HTR-8/SVneo (cell line): ENCODE measurements around the gene GPRC5A.

Experiments used
- DNase-seq: peaks from one replicate; pipeline ENCODE4 v3.0.0; 2011; ENCODE audit warnings: low spot score, mixed read lengths; ENCODE audit not compliant: insufficient read length
- FAIRE-seq: peaks from 2 replicates; lab custom pipeline; 2011; peaks lifted over from hg19 to GRCh38; lab: Jason Lieb, UNC

GPRC5A gene

GRCh38 chr12:12908252-12908651, 16.9 kb downstream of the GPRC5A start:
- no peak for DNase-seq
- no peak for FAIRE-seq

DNA sequence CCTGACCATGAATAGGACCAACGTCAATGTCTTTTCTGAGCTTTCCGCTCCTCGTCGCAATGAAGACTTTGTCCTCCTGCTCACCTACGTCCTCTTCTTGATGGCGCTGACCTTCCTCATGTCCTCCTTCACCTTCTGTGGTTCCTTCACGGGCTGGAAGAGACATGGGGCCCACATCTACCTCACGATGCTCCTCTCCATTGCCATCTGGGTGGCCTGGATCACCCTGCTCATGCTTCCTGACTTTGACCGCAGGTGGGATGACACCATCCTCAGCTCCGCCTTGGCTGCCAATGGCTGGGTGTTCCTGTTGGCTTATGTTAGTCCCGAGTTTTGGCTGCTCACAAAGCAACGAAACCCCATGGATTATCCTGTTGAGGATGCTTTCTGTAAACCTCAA, 17.3 kb downstream of the GPRC5A start:
- FAIRE-seq (no peak), DNase-seq (no peak)

GRCh38 chr12:12909228-12909994, 18.0 kb downstream of the GPRC5A start:
- no peak for DNase-seq
- FAIRE-seq, result no peak

DNA sequence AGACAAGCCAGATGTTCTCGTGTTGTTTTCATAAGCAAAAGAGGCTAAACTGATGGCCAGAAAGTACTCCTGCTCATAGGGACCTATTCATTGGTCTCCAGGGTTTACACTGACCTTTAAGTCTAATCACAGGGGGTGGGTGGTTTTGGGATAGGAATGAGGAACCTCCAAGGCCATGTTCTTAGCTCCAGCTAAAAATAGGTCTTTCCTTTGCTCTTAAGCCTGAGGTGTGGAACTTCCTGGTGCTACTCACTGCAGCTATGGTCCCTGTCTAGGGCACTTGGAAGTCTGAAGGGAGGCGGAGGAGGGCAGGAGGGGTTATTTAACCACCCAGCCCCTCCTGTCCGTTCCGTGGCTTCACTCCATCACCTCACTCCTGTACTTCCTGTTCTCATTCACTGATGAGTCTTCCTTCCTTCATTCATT, 18.6 kb downstream of the GPRC5A start:
- FAIRE-seq (no peak), DNase-seq (no peak)

GRCh38 chr12:12912711-12913110, 21.3 kb downstream of the GPRC5A start:
- DNase-seq (no peak), FAIRE-seq (no peak)

DNA sequence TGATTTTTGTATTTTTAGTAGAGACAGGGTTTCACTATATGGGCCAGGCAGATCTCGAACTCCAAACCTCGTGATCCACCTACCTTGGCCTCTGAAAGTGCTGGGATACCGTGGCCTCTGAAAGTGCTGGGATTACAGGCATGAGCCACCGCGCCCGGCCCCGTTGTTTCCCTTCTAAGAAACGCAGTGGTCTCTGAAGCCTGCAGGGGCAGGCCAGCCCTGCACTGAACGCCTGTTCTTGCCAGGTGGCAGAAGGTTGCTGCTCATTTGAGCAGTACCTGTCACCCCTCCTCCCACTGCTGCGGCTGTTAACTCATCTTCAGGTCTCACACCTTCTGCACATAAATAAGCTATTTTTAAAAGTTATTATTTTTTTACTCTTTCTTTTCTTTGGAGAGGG, 24.3 kb downstream of the GPRC5A start:
- FAIRE-seq, result no peak
- no peak for DNase-seq

GRCh38 chr12:12916135-12916944, 25.0 kb downstream of the GPRC5A start:
- DNase-seq (peak; percentile 50), FAIRE-seq (no peak)

- FAIRE-seq (no peak), DNase-seq (no peak)
These were observed 26.2 kb downstream of the GPRC5A start for GRCh38 chr12:12917517-12917916.

- DNase-seq (no peak), FAIRE-seq (no peak)
These were observed 27.5 kb downstream of the GPRC5A start for GRCh38 chr12:12918781-12919389.

- DNase-seq (no peak), FAIRE-seq (no peak)
These were observed 28.5 kb downstream of the GPRC5A start for GRCh38 chr12:12919666-12920435.

DNA sequence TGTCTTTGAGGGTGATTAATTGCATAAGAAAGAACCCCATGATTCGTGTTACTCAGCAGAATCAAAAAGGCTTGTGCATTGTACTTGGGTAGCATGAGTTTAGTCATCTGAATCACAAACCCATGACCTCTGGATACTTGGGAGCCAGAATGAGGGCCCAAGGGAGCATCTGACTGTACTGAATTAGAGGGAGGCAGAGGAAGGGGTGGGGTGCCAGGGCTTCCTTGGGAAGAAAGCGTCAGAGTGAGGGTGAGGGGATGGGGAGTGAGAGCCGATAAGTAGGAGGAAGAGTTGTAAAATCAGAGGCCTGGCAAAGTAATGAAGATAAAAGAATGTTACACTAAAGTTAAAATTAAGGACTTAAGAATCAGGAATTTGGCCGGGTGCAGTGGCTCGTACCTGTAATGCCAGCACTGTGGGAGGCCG, 30.8 kb downstream of the GPRC5A start:
- DNase-seq (no peak), FAIRE-seq (no peak)

DNA sequence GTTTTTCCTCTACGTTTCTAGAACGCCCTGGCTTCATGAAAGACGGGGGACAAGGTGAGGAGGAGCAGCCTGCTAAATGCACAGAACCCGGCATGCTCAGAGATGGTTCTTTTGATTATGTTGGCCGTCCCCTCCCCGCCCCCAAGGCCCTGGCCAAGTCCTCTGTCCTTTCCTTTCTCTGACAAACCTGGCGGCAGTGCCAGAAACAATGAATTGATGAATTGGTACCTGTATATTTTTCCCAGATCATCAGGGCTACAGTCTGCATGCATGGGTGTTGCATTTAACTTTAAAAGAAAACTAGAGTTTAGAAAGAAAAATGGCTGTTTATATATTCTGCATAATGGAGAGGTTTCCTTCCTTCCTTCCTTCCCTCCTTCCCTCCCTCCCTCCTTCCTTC, 31.6 kb downstream of the GPRC5A start:
- FAIRE-seq, result no peak

GRCh38 chr12:12924169-12924568, 32.8 kb downstream of the GPRC5A start:
- FAIRE-seq (no peak), DNase-seq (no peak)

More for the DNA sequence above, 31.6 kb downstream of the GPRC5A start:
- no peak for DNase-seq

DNA sequence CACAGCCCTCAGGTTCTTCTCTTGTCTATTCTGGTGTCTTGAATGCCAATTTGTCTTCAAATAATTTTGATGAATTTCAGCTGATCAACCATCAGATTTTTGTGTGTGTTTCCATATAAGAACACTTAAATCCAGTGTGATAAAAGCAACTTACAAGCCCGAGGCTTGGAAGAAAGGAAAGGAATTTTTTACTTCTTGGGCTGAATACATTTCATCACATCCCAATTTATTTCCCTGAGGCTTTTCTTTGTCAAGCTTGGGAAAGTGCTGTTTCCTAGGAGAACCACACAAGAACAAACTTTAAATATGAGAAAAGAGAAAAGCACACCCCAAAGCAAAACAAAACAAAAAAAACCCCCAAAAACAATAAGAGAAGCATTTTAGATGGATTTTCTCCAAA, 34.0 kb downstream of the GPRC5A start:
- DNase-seq, result no peak
- no peak for FAIRE-seq

DNA sequence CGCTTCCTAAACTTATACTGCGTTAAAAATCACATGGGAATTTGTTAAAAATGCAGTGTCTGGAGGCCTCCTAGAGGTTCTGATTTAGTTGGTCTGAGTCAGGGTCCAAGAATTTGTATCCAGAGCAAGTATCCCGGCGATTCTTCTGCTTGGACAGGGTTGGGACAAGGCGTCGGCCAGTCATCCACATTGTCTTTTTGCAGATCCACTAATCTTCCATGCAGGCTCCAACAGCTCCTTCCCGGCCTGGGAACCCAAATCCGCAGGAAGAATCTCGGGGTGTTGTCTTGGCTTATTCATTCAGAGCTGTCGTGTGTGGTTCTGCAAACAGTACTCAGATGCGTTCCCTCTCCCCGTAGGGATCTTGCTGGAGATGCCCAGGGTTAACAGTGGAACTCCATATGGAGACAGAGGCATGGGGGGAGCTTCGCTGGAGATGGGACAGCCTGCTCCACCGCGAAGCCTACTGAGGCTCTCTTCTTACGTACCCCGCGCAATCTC, 35.3 kb downstream of the GPRC5A start:
- FAIRE-seq (no peak), DNase-seq (no peak)

- DNase-seq (no peak), FAIRE-seq (no peak)
These were observed 36.1 kb downstream of the GPRC5A start for GRCh38 chr12:12927211-12928079.

GRCh38 chr12:12929696-12930095, 38.3 kb downstream of the GPRC5A start:
- DNase-seq (no peak), FAIRE-seq (no peak)

GRCh38 chr12:12930633-12931219, 39.4 kb downstream of the GPRC5A start:
- DNase-seq (no peak), FAIRE-seq (no peak)

GRCh38 chr12:12933742-12934141, 42.4 kb downstream of the GPRC5A start:
- FAIRE-seq (no peak), DNase-seq (no peak)
